Measurements from ENCODE around the gene ATF7. TPM values are rescaled to one million over a fixed set of nuclear protein-coding genes. Genes with fewer than 3 reads are reported as not detected.
"Not testable (repeated sequence)": the region's sequence is repeated elsewhere in the genome, so short reads cannot be mapped to it uniquely, and the experiment has no call there.

The ATF7 gene
- total RNA-seq, 2 donors from 2014 or later: 28.1 to 31.5 TPM

DNA sequence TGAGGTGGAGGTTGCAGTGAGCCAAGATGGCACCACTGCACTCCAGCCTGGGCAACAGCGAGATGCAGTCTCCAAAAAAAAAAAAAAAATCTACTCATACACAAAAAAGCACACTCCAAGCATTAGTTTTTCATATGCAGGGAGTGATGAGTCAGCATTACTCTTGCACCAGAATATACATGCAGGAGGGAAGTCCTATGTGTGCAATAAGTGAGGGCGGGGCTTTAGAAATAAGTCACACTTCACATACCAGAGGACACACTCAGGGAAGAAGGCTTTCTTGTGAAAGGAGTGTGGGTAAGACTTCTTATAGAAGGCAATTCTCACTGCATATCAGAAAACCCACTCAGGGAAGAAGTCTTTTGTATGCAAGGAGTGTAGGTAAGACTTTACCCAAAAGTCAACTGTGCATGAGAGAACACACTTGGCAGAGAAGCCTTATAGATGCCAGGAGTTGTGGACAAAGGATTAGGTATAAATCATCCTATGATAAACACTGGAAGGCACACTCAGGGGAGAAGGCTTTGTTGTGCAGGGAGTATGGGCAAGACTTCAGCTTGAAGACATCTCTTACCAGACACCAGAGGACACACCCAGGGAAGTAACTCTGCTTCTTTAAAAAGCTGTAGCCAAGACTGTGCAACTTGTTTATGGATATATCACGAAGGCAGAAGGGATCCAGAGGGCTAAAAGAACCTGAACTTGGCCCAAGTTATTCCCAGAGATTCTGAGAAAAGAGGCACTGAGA, 50.5 kb downstream of the ATF7 start:
- H3K36me3 Mint-ChIP-seq (ENCODE audit: low read depth): peaks cover 25% of the 10 kb centered on the region
- no peak overlapping the region for H3K27ac Mint-ChIP-seq
- no peak for ATAC-seq (replicated peaks)

DNA sequence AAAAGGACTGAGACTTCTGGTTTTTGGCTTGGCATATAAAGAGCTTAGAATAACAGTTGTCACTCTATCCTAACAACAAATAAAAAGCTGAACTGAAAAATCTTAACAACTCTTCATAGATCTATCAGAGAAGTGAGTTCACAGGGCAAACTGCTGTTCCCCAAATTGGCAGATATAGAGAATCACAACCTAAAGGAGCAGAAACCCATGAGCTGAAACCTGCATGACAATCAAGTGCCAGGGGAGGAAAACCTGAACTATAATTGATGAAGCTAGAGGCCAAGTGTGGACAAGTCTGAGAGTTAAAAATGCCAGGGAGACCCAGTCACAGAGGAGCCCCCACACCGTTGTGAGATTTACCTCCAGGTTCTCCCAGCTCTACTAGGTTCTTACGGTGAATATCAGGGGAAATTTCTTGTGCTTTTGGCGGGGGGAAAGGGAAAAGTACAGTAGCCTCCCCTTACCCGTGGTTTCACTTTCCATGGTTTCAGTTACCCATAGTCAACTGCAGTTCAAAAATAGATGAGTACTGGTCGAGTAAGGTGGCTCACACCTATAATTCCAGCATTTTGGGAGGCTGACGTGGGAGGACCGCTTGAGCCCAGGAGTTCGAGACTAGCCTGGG, 53.9 kb downstream of the ATF7 start:
- Mint-ChIP-seq H3K9me3 (no peaks in the 10 kb centered on the region), H3K27me3 (no peaks in the 10 kb centered on the region), H3K4me3 (peak overlapping the region; percentile 9), H3K36me3 (ENCODE audit: low read depth) (peaks cover 17% of the 10 kb centered on the region), H3K4me1 (peaks cover 10% of the 10 kb centered on the region), H3K27ac (peak overlapping the region; percentile 4)
- ATAC-seq (replicated peaks): peak; percentile 35

More for the DNA sequence above, 50.5 kb downstream of the ATF7 start:
- no peak overlapping the region for H3K4me3 Mint-ChIP-seq
- H3K27me3 Mint-ChIP-seq: no peaks in the 10 kb centered on the region
- H3K9me3 Mint-ChIP-seq: no peaks in the 10 kb centered on the region
- peaks cover 18% of the 10 kb centered on the region for H3K4me1 Mint-ChIP-seq

DNA sequence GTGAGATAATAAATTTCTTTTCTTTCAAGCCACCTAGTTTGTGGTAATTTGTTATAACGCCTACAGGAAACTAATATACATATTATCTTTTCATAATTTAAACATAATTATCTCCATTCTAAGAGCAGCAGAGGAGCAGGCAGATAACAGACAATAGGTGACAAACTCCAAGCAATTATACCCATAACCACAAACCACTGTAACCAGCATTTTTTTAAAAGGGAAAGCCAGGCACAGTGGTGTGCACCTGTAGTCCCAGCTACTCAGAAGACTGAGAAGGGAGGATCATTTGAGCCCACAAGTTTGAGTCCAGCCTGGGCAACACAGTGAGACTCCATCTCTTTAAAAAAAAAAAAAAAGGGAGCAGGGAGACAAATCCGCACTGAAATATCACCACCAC, 54.9 kb downstream of the ATF7 start:
- no peak for ATAC-seq (replicated peaks)
- no peaks in the 10 kb centered on the region for H3K9me3 Mint-ChIP-seq
- H3K36me3 Mint-ChIP-seq (ENCODE audit: low read depth): peaks cover 8% of the 10 kb centered on the region
- H3K4me3 Mint-ChIP-seq: no peak overlapping the region
- no peaks in the 10 kb centered on the region for H3K27me3 Mint-ChIP-seq
- peaks cover 6% of the 10 kb centered on the region for H3K4me1 Mint-ChIP-seq
- H3K27ac Mint-ChIP-seq: no peak overlapping the region

GRCh38 chr12:53568809-53569557, 57.2 kb downstream of the ATF7 start:
- no peak for ATAC-seq (replicated peaks)
- Mint-ChIP-seq H3K4me3 (no peak overlapping the region), H3K27ac (no peak overlapping the region), H3K27me3 (no peaks in the 10 kb centered on the region), H3K36me3 (ENCODE audit: low read depth) (peaks cover 6% of the 10 kb centered on the region), H3K9me3 (no peaks in the 10 kb centered on the region), H3K4me1 (peaks cover 22% of the 10 kb centered on the region)

GRCh38 chr12:53567961-53568808, 58.0 kb downstream of the ATF7 start:
- H3K27ac Mint-ChIP-seq: no peak overlapping the region
- H3K27me3 Mint-ChIP-seq: no peaks in the 10 kb centered on the region
- H3K4me1 Mint-ChIP-seq: peaks cover 22% of the 10 kb centered on the region
- ATAC-seq (replicated peaks): no peak
- H3K36me3 Mint-ChIP-seq (ENCODE audit: low read depth): peaks cover 6% of the 10 kb centered on the region
- H3K9me3 Mint-ChIP-seq: no peaks in the 10 kb centered on the region
- no peak overlapping the region for H3K4me3 Mint-ChIP-seq

- not testable (repeated sequence) for H3K36me3 Mint-ChIP-seq (ENCODE audit: low read depth); H3K4me3 Mint-ChIP-seq; H3K27me3 Mint-ChIP-seq; H3K9me3 Mint-ChIP-seq; H3K27ac Mint-ChIP-seq; ATAC-seq (replicated peaks)
- H3K4me1 Mint-ChIP-seq: peaks cover 24% of the 10 kb centered on the region
Observed at GRCh38 chr12:53565376-53565775, 60.8 kb downstream of the ATF7 start.

- Mint-ChIP-seq H3K9me3 (no peaks in the 10 kb centered on the region), H3K4me3 (no peak overlapping the region), H3K27me3 (no peaks in the 10 kb centered on the region), H3K36me3 (ENCODE audit: low read depth) (peaks cover 8% of the 10 kb centered on the region), H3K4me1 (peaks cover 24% of the 10 kb centered on the region), H3K27ac (no peak overlapping the region)
- ATAC-seq (replicated peaks): no peak
Observed at GRCh38 chr12:53564941-53565340, 61.2 kb downstream of the ATF7 start.

GRCh38 chr12:53564278-53564677, 61.9 kb downstream of the ATF7 start:
- no peak overlapping the region for H3K4me3 Mint-ChIP-seq
- H3K4me1 Mint-ChIP-seq: peaks cover 24% of the 10 kb centered on the region
- H3K36me3 Mint-ChIP-seq (ENCODE audit: low read depth): peaks cover 8% of the 10 kb centered on the region
- H3K9me3 Mint-ChIP-seq: no peaks in the 10 kb centered on the region
- ATAC-seq (replicated peaks): no peak
- no peak overlapping the region for H3K27ac Mint-ChIP-seq
- no peaks in the 10 kb centered on the region for H3K27me3 Mint-ChIP-seq

GRCh38 chr12:53563452-53564028, 62.6 kb downstream of the ATF7 start:
- ATAC-seq (replicated peaks): no peak
- Mint-ChIP-seq H3K4me1 (peaks cover 24% of the 10 kb centered on the region), H3K27ac (no peak overlapping the region), H3K27me3 (no peaks in the 10 kb centered on the region), H3K9me3 (no peaks in the 10 kb centered on the region), H3K36me3 (ENCODE audit: low read depth) (peaks cover 8% of the 10 kb centered on the region), H3K4me3 (no peak overlapping the region)

GRCh38 chr12:53561590-53561953, 64.6 kb downstream of the ATF7 start:
- peak overlapping the region; percentile 79 for H3K27ac Mint-ChIP-seq
- no peaks in the 10 kb centered on the region for H3K27me3 Mint-ChIP-seq
- ATAC-seq (replicated peaks): peak; percentile 98
- H3K36me3 Mint-ChIP-seq (ENCODE audit: low read depth): peaks cover 8% of the 10 kb centered on the region
- peaks cover 24% of the 10 kb centered on the region for H3K4me1 Mint-ChIP-seq
- H3K9me3 Mint-ChIP-seq: no peaks in the 10 kb centered on the region
- H3K4me3 Mint-ChIP-seq: peak overlapping the region; percentile 23

- Mint-ChIP-seq H3K27me3 (no peaks in the 10 kb centered on the region), H3K36me3 (ENCODE audit: low read depth) (peaks cover 8% of the 10 kb centered on the region), H3K27ac (peak overlapping the region; percentile 79), H3K4me1 (peaks cover 24% of the 10 kb centered on the region), H3K4me3 (peak overlapping the region; percentile 23), H3K9me3 (no peaks in the 10 kb centered on the region)
- peak; percentile 62 for ATAC-seq (replicated peaks)
Observed at GRCh38 chr12:53560912-53561589, 65.1 kb downstream of the ATF7 start.

- Mint-ChIP-seq H3K9me3 (no peaks in the 10 kb centered on the region), H3K4me3 (no peak overlapping the region), H3K4me1 (peaks cover 19% of the 10 kb centered on the region), H3K36me3 (ENCODE audit: low read depth) (peaks cover 8% of the 10 kb centered on the region), H3K27me3 (no peaks in the 10 kb centered on the region), H3K27ac (peak overlapping the region; percentile 79)
- ATAC-seq (replicated peaks): no peak
Observed at GRCh38 chr12:53560351-53560750, 65.8 kb downstream of the ATF7 start.

GRCh38 chr12:53558631-53559030, 67.6 kb downstream of the ATF7 start:
- Mint-ChIP-seq H3K4me1 (peaks cover 8% of the 10 kb centered on the region), H3K4me3 (no peak overlapping the region), H3K9me3 (no peaks in the 10 kb centered on the region), H3K27me3 (no peaks in the 10 kb centered on the region), H3K27ac (peak overlapping the region; percentile 75), H3K36me3 (ENCODE audit: low read depth) (peaks cover 8% of the 10 kb centered on the region)
- ATAC-seq (replicated peaks): no peak
